ENCODE data around the gene COA8.

COA8 gene

GRCh38 chr14:103628221-103628683, 65.5 kb downstream of the COA8 start:
- DNase-seq (peak; percentile 19 to 21), ATAC-seq (no peak)
- Mint-ChIP-seq H3K4me3 (peak overlapping the region; percentile 92 to 94), H3K27me3 (peaks cover 17% of the 10 kb centered on the region), H3K9me3 (no peaks in the 10 kb centered on the region), H3K4me1 (peaks cover 46% of the 10 kb centered on the region), H3K27ac (peak overlapping the region; percentile 96 to 98)

DNA sequence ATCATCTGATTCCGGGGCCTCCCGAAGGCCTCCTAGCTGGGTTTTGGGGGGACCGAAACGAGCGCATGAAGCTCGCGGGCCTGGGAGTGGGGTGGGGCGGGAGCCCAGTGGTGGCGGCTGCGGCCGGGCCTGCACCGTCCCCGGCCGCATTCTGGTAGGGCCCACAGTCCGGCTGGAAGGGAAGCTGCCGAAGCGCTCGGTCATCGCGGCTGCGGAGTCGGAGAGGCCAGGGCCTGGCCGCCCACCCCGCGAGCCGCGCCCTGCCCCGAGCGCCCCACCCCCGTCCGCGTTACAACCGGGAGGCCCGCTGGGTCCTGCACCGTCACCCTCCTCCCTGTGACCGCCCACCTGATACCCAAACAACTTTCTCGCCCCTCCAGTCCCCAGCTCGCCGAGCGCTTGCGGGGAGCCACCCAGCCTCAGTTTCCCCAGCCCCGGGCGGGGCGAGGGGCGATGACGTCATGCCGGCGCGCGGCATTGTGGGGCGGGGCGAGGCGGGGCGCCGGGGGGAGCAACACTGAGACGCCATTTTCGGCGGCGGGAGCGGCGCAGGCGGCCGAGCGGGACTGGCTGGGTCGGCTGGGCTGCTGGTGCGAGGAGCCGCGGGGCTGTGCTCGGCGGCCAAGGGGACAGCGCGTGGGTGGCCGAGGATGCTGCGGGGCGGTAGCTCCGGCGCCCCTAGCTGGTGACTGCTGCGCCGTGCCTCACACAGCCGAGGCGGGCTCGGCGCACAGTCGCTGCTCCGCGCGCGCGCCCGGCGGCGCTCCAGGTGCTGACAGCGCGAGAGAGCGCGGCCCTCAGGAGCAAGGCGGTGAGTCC, 66.1 kb downstream of the COA8 start, which contains the start of gene KLC1:
Gene KLC1 (plus strand): TSS at position 528 of the 819 bp plus-strand sequence. CDS start 25,354 bp downstream, outside the sequence.
- Mint-ChIP-seq H3K4me3 (peak within 1 kb of the TSS; percentile 92 to 94), H3K27me3 (peaks cover 12% of the 10 kb centered on the region), H3K4me1 (peaks cover 48% of the 10 kb centered on the region), H3K27ac (peak within 1 kb of the TSS; percentile 96 to 98), H3K9me3 (no peaks in the 10 kb centered on the region)
- peak; percentile 78 for ATAC-seq
- DNase-seq = peak; percentile 78 to 85

DNA sequence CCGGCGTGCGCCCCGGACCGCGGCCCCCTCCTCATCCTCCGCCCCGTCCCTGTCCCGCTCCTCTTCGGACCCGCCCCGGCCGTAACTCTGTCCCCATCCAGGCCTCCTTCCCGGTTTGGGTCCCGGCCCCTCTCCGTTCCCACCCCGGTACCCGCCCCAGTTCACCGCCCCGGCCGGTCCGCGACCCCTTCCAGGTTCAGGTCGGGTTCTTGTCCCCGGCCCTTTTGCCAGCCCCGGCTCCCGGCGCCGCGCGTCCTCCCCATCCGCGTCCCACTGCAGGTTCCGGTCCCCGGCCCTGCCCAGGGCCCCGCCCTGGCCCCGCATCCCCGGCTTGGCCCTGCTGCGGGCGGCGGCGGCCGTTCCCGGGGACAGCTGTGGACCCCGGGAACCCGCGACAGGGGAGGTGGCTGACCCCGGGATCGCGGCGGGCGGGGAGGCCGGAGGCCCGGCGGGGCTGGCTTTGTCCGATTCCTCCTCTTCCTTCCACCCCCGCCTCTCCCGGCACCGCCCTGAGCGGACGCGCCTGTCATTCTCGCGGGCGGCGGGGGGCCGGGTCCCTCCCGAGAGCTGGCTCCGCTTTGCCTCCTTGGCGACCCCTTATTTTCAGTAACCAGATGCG, 66.9 kb downstream of the COA8 start:
- DNase-seq (peak; percentile 47 to 58), ATAC-seq (peak; percentile 73)

GRCh38 chr14:103630364-103631108, 67.8 kb downstream of the COA8 start:
- DNase-seq = no peak
- Mint-ChIP-seq H3K27me3 (peaks cover 7% of the 10 kb centered on the region), H3K9me3 (no peaks in the 10 kb centered on the region), H3K27ac (peak overlapping the region; percentile 49 to 52), H3K4me3 (peak overlapping the region; percentile 92 to 94), H3K4me1 (peaks cover 48% of the 10 kb centered on the region)
- ATAC-seq = no peak

More for the DNA sequence above, 66.9 kb downstream of the COA8 start:
- Mint-ChIP-seq H3K27me3 (peaks cover 7% of the 10 kb centered on the region), H3K27ac (peak overlapping the region; percentile 52 to 59), H3K4me3 (peak overlapping the region; percentile 92 to 94), H3K4me1 (peaks cover 48% of the 10 kb centered on the region), H3K9me3 (no peaks in the 10 kb centered on the region)

GRCh38 chr14:103633391-103633790, 70.6 kb downstream of the COA8 start:
- Mint-ChIP-seq H3K9me3 (no peaks in the 10 kb centered on the region), H3K27ac (peak overlapping the region in 1 of 2 donors; percentile 76), H3K4me1 (peaks cover 57% of the 10 kb centered on the region)

DNA sequence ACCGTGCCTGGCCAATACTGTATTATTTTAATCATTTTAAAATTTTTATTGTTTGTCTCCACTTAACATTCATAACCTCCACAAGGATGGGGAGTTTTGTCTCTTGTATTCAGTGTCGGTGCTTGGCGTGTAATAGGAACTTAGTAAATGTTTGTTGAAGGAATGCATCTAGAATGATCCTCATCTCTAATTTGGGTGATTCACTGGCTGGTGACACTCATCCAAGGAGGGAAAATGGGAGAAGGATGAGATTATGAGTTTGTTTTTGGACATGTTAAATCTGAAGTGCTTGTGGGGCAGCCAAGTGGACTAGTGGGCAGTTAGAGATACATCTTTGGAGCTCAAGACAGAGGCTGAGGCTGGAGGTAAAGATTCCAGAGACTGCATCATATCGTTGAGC, 71.4 kb downstream of the COA8 start:
- Mint-ChIP-seq H3K27ac (no peak overlapping the region), H3K4me1 (peaks cover 62% of the 10 kb centered on the region), H3K9me3 (no peaks in the 10 kb centered on the region), H3K4me3 (no peak overlapping the region), H3K27me3 (no peaks in the 10 kb centered on the region)
- no peak for DNase-seq
- ATAC-seq = no peak

More at GRCh38 chr14:103633391-103633790, 70.6 kb downstream of the COA8 start:
- no peak for DNase-seq
- H3K4me3 Mint-ChIP-seq = no peak overlapping the region
- H3K27me3 Mint-ChIP-seq = no peaks in the 10 kb centered on the region
- no peak for ATAC-seq

DNA sequence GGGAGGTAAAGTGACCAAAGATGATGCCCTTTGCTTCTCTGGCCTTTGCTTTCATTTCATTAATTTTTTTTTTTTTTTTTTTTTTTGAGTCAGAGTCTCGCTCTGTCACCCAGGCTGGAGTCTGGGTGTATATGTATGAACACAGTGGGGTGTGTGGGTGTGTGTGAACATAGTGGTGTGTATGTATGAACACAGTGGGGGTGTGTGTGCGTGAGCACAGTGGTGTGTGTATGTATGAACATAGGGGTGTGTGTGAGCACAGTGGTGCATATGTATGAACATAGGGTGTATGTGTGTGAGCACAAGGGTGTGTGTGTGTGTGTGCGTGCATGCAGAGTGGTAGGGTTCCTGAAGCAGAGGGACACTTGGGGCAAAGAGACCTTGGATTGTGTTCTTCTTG, 75.8 kb downstream of the COA8 start:
- no peak for DNase-seq
- Mint-ChIP-seq H3K9me3 (no peaks in the 10 kb centered on the region), H3K27ac (peak overlapping the region in 1 of 2 donors; percentile 72), H3K4me1 (peaks cover 40% of the 10 kb centered on the region), H3K4me3 (peak overlapping the region in 1 of 2 donors; percentile 26), H3K27me3 (no peaks in the 10 kb centered on the region)
- ATAC-seq = no peak
